ENCODE data around the gene PARVB.
A peak's percentile ranks its signal among the peaks of the same experiment; 100 is the strongest.

The PARVB gene

DNA sequence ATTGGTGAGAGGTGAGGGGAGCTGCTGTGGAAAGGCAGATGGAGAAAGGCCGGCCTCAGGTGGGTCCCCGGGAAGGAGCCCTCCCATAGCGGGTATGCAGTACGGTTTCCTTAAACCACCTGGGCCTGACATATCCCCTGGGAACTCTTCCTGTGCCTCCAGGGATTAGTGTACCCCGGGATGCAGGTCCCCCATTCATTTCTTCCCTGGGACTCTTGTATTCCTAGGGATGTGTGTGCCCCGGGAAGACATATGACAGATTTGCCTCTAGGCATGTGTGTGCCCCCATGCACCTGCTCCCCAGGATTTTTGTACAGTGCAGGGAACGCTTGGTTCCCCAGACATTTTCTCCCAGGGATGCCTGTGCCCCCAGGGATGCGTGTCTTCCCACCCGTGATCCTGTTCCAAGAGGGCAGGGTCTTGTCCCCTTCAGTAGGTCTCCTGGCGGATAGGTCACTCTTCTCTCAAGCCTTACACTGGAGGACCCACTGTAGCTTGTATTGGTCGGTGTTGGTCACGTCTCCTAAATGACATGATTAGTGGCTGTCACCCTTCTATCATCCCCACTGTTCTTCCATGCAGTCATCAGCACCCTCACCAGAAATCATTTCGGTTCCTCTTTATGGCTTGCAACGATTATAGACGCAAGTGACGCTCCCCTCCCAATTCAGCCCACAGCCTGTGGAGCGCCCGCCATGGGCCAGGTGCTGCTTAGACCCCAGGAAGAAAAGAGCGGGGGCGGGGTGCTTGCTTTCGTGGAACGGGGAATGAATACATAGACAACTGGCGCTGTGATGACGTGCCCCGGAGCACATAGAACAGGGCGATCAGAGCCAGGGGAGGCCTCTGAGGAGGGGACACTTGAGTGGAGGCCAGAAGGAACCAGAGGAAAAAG lies 1.3 kb downstream of the PARVB start:
- Histone ChIP-seq H3K9ac (no peak overlapping the region), H3K4me3 (peak overlapping the region; percentile 62; the same call in 1 of the 2 replicates), H3K27me3 (peaks cover 52% of the 10 kb centered on the region), H3K4me2 (peak overlapping the region; percentile 95), H3K36me3 (no peaks in the 10 kb centered on the region), H4K20me1 (0 out of 2 replicates have a peak, but pooled peaks cover 12% of the 10 kb centered on the region), H3K27ac (no peak overlapping the region), H3K9me3 (no peaks in the 10 kb centered on the region), H3K4me1 (peaks cover 62% of the 10 kb centered on the region)
- no peak for TF ChIP-seq Cebpa-rat (IDR thresholded peaks at IDR 0.05)

DNA sequence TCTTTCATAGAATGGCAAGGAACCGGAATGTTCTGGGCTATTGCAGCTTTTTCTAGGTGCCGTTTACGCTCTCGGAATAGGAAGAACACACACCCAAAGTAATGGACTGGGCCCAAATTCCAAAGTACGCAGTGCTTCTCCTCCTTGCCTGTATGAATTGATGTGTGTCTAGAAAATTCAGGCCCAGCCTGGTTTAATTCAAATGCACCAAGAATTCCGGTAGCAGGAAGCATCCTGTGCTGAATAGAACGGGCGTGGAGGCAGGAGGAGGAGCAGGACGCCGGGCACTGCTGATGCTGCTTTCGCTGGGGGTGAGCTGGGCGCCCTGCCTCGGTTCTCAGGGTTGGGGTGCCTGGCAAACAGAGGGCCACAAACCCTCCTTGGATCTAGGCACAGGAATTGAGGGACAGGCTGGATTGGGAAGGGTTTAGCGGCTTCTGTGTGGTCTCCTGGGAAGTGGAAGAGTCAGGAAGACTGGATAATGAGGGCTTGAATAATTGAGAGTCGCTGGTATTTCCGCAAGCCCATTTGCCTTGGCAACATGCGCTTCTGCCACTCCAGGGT lies 2.0 kb downstream of the PARVB start:
- Histone ChIP-seq H3K36me3 (no peaks in the 10 kb centered on the region), H3K27ac (0 out of 2 replicates have a peak overlapping the region, but pooled peaks have one; percentile 18), H3K27me3 (peaks cover 52% of the 10 kb centered on the region), H3K4me1 (peaks cover 68% of the 10 kb centered on the region), H3K9me3 (no peaks in the 10 kb centered on the region), H3K9ac (no peak overlapping the region), H4K20me1 (0 out of 2 replicates have a peak, but pooled peaks cover 12% of the 10 kb centered on the region), H3K4me3 (no peak overlapping the region), H3K4me2 (peak overlapping the region; percentile 95)
- TF ChIP-seq Cebpa-rat (IDR thresholded peaks at IDR 0.05): no peak

DNA sequence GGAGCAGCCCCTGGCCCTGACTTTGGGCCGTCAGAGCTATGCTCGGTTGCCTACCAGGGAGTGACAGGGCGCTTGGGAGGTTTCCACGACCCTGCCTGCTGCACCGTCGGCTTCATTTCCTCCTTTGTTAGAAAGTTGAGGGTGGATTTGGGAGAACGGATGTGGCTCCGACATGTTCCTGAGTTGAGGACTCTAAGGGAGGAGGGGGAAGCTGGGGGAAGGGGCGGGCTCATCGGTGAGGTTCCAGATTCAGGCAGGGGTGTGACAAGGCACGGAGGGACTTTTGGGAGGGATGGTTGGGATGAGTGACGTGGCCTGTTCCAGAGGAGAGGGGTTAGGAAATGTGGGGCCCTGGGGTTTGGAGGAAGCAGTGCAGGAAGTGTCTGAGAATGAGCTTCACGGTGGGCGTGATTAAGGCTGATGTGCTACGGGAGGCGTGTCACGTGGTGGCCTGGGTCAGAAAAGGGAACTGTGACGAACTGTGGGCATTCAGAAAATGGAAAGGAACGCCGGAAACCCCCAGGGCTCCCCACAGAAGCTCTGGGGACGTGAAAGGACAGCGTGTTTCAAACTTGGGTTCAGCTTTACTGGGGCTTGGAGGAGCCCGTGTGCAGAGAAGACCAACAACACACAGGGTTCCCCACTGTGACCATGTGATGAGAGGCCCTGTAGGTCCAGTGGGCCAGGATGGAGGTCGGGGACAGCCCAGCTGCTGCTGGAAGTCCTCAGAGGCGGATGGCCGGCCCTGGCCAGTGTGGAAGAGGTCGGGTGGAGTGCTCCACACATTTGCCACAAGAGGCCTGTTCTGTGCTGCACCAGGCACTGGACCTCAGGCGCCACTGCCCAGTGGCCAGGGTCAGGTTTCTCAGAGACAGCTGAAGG lies 2.8 kb downstream of the PARVB start:
- peaks cover 74% of the 10 kb centered on the region for H3K4me1 ChIP-seq
- no peaks in the 10 kb centered on the region for H3K9me3 ChIP-seq
- peak overlapping the region; percentile 57 for H3K4me3 ChIP-seq
- H3K36me3 ChIP-seq: no peaks in the 10 kb centered on the region
- peak overlapping the region; percentile 61 for H3K27ac ChIP-seq
- no peak for TF ChIP-seq Cebpa-rat (IDR thresholded peaks at IDR 0.05)
- 0 out of 2 replicates have a peak, but pooled peaks cover 12% of the 10 kb centered on the region for H4K20me1 ChIP-seq
- H3K9ac ChIP-seq: peak overlapping the region; percentile 26; the same call in 1 of the 2 replicates
- peaks cover 47% of the 10 kb centered on the region for H3K27me3 ChIP-seq
- peak overlapping the region; percentile 95 for H3K4me2 ChIP-seq

DNA sequence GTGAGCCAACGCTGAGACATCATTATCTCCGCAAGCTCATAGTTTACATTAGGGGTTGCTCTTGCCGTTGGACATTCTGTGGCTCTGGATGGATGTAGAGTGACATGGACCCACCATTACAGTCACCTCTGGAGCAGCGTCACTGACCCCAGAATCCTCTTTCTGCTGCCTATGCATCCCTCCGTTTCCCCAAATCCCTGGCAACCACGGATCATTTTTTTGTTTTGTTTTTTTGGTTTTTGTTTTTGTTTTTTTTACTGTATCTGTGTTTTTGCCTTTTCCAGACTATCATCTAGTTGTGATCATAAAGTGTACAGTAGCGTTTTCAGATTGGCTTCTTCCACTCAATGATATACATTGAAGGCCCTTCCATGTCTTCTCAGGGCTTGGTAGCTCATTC lies 4.0 kb downstream of the PARVB start:
- Histone ChIP-seq H3K27me3 (peaks cover 34% of the 10 kb centered on the region), H3K9ac (no peak overlapping the region), H3K27ac (no peak overlapping the region), H3K36me3 (no peaks in the 10 kb centered on the region), H3K4me3 (no peak overlapping the region), H4K20me1 (0 out of 2 replicates have a peak, but pooled peaks cover 12% of the 10 kb centered on the region), H3K9me3 (no peaks in the 10 kb centered on the region), H3K4me2 (no peak overlapping the region; the same call in 1 of the 2 replicates), H3K4me1 (peaks cover 68% of the 10 kb centered on the region)
- TF ChIP-seq Cebpa-rat (IDR thresholded peaks at IDR 0.05): no peak

GRCh38 chr22:44029069-44029468 lies 5.0 kb downstream of the PARVB start:
- Histone ChIP-seq H3K4me3 (no peak overlapping the region), H3K9me3 (no peaks in the 10 kb centered on the region), H3K4me2 (no peak overlapping the region), H3K4me1 (peaks cover 60% of the 10 kb centered on the region), H3K9ac (no peak overlapping the region), H4K20me1 (0 out of 2 replicates have a peak, but pooled peaks cover 12% of the 10 kb centered on the region), H3K36me3 (no peaks in the 10 kb centered on the region), H3K27me3 (peaks cover 25% of the 10 kb centered on the region), H3K27ac (no peak overlapping the region)
- no peak for TF ChIP-seq Cebpa-rat (IDR thresholded peaks at IDR 0.05)

GRCh38 chr22:44030051-44030701 lies 6.1 kb downstream of the PARVB start:
- H3K9ac ChIP-seq: no peak overlapping the region
- no peaks in the 10 kb centered on the region for H3K36me3 ChIP-seq
- no peak for TF ChIP-seq Cebpa-rat (IDR thresholded peaks at IDR 0.05)
- no peaks in the 10 kb centered on the region for H3K9me3 ChIP-seq
- no peak overlapping the region for H3K27ac ChIP-seq
- no peak overlapping the region for H3K4me2 ChIP-seq
- peaks cover 52% of the 10 kb centered on the region for H3K4me1 ChIP-seq
- H4K20me1 ChIP-seq: 0 out of 2 replicates have a peak, but pooled peaks cover 10% of the 10 kb centered on the region
- peaks cover 14% of the 10 kb centered on the region for H3K27me3 ChIP-seq
- H3K4me3 ChIP-seq: no peak overlapping the region

- Histone ChIP-seq H3K4me1 (peaks cover 47% of the 10 kb centered on the region), H3K4me3 (no peak overlapping the region), H3K9me3 (no peaks in the 10 kb centered on the region), H3K27ac (no peak overlapping the region), H3K36me3 (no peaks in the 10 kb centered on the region), H4K20me1 (0 out of 2 replicates have a peak, but pooled peaks cover 7% of the 10 kb centered on the region), H3K27me3 (peaks cover 8% of the 10 kb centered on the region; the same call in 1 of the 2 replicates), H3K9ac (no peak overlapping the region), H3K4me2 (peak overlapping the region; percentile 48)
- TF ChIP-seq Cebpa-rat (IDR thresholded peaks at IDR 0.05): no peak
These were observed 6.6 kb downstream of the PARVB start for GRCh38 chr22:44030702-44031082.

GRCh38 chr22:44031158-44031952 lies 7.3 kb downstream of the PARVB start:
- Histone ChIP-seq H3K4me3 (no peak overlapping the region), H4K20me1 (0 out of 2 replicates have a peak, but pooled peaks cover under 1% of the 10 kb centered on the region), H3K36me3 (no peaks in the 10 kb centered on the region), H3K4me2 (peak overlapping the region; percentile 48), H3K9ac (no peak overlapping the region), H3K4me1 (peaks cover 40% of the 10 kb centered on the region), H3K9me3 (no peaks in the 10 kb centered on the region), H3K27me3 (peaks cover 2% of the 10 kb centered on the region; the same call in 1 of the 2 replicates), H3K27ac (no peak overlapping the region)
- TF ChIP-seq Cebpa-rat (IDR thresholded peaks at IDR 0.05): no peak

Data from BLaER1 (cell line).